ENCODE data around the gene RPS6KA5.

Gene RPS6KA5

GRCh38 chr14:90911121-90911520 is 149.3 kb downstream of the RPS6KA5 start:
- DNase-seq: no peak
- H3K36me3 ChIP-seq (ENCODE audit: control insufficient read depth in 4 of 4, insufficient read depth in 4 of 4, low read length in 3 of 4): peaks cover 0 to 3% (median 1%) of the 10 kb centered on the region in 4 experiments
- no CpG with 5 or more reads among the region's 1 CpG for WGBS (ENCODE audit: insufficient coverage)
- peaks cover 4 to 10% (median 6%) of the 10 kb centered on the region in 4 experiments for H3K4me1 ChIP-seq (ENCODE audit: control extremely low read depth in 1 of 4, control insufficient read depth in 4 of 4, insufficient read depth in 4 of 4, low read length in 3 of 4)
- no peaks in the 10 kb centered on the region for H3K9me3 ChIP-seq (ENCODE audit: control extremely low read depth in 1 of 5, control insufficient read depth in 4 of 5, insufficient read depth in 2 of 5, low read depth in 1 of 5, low read length in 4 of 5)
- H3K27ac ChIP-seq (ENCODE audit: insufficient read depth in 1 of 2, low read depth in 1 of 2, low read length in 2 of 2, poor library complexity in 1 of 2, severe bottlenecking in 2 of 2): no peak overlapping the region
- no peak overlapping the region for H3K4me3 ChIP-seq (ENCODE audit: control insufficient read depth in 1 of 7, extremely low read depth in 1 of 7, insufficient read depth in 4 of 7, low read depth in 2 of 7, low read length in 6 of 7)
- H3K27me3 ChIP-seq (replicated peaks in 2 of 5; ENCODE audit: control insufficient read depth in 4 of 5, insufficient read depth in 5 of 5, low read length in 4 of 5): no peaks in the 10 kb centered on the region
- CTCF ChIA-PET: interaction anchor here (0.6 to 3.0 kb wide), 3 partner anchors 10 to 481 kb away, joined by 3 to 16 read pairs (median 3); no protein-coding TSS in a partner anchor
- POLR2A ChIA-PET: no interaction called here

DNA sequence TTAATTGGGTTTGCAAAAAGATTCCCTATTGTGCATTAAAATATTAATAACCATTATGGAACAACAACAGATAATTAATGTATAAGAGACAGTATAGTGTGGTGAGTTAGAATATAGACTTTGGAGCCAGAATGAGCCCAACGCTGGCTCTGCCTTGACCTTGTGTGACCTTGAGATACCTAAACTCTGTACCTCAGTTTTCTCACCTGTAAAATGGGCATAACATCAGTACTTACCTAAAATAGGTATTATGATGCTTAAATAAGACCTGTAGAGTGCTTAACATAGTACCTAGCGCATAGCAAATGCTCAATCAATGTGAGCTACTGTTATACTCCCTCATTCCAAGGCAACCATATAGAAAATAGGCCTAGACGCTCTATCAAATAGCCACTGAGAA is 153.3 kb downstream of the RPS6KA5 start:
- no CpG with 5 or more reads among the region's 3 CpGs for whole genome bisulfite sequencing (ENCODE audit: insufficient coverage)
- no peak for DNase-seq
- Histone ChIP-seq H3K4me1 (ENCODE audit: control extremely low read depth in 1 of 4, control insufficient read depth in 4 of 4, insufficient read depth in 4 of 4, low read length in 3 of 4) (no peaks in the 10 kb centered on the region), H3K27ac (ENCODE audit: insufficient read depth in 1 of 2, low read depth in 1 of 2, low read length in 2 of 2, poor library complexity in 1 of 2, severe bottlenecking in 2 of 2) (no peak overlapping the region), H3K36me3 (ENCODE audit: control insufficient read depth in 4 of 4, insufficient read depth in 4 of 4, low read length in 3 of 4) (peaks cover 0 to 5% (median 0%) of the 10 kb centered on the region in 4 experiments), H3K9me3 (ENCODE audit: control extremely low read depth in 1 of 5, control insufficient read depth in 4 of 5, insufficient read depth in 2 of 5, low read depth in 1 of 5, low read length in 4 of 5) (no peaks in the 10 kb centered on the region), H3K27me3 (replicated peaks in 2 of 5; ENCODE audit: control insufficient read depth in 4 of 5, insufficient read depth in 5 of 5, low read length in 4 of 5) (no peaks in the 10 kb centered on the region), H3K4me3 (ENCODE audit: control insufficient read depth in 1 of 7, extremely low read depth in 1 of 7, insufficient read depth in 4 of 7, low read depth in 2 of 7, low read length in 6 of 7) (no peak overlapping the region)
- ChIA-PET POLR2A (no interaction called here), CTCF (interaction anchor here (1.9 kb wide), 1 partner anchor 265 kb away, joined by 8 read pairs; no protein-coding TSS in a partner anchor)

DNA sequence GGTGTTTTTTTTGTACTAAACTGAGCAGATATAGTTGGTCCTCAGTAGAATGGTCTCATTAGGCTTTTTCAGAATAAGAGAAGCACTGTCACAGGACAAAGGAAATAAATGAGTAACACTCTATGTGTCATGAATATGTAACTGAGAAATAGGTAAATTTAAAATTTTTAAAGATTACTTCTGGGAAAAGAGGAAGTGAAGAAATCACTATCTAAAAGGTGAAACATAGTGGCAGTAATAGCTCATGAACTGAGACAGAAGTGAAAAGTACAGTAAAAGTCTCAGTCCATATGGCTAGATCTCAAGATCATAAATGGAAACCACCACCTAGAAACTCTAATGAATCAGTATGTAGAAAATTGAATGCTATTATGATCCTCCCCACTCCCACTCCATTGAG is 154.9 kb downstream of the RPS6KA5 start:
- H3K9me3 ChIP-seq (ENCODE audit: control extremely low read depth in 1 of 5, control insufficient read depth in 4 of 5, insufficient read depth in 2 of 5, low read depth in 1 of 5, low read length in 4 of 5): no peaks in the 10 kb centered on the region
- H3K4me3 ChIP-seq (ENCODE audit: control insufficient read depth in 1 of 7, extremely low read depth in 1 of 7, insufficient read depth in 4 of 7, low read depth in 2 of 7, low read length in 6 of 7): no peak overlapping the region
- no peak for DNase-seq
- no peaks in the 10 kb centered on the region for H3K27me3 ChIP-seq (replicated peaks in 2 of 5; ENCODE audit: control insufficient read depth in 4 of 5, insufficient read depth in 5 of 5, low read length in 4 of 5)
- no peaks in the 10 kb centered on the region for H3K4me1 ChIP-seq (ENCODE audit: control extremely low read depth in 1 of 4, control insufficient read depth in 4 of 4, insufficient read depth in 4 of 4, low read length in 3 of 4)
- no peak overlapping the region for H3K27ac ChIP-seq (ENCODE audit: insufficient read depth in 1 of 2, low read depth in 1 of 2, low read length in 2 of 2, poor library complexity in 1 of 2, severe bottlenecking in 2 of 2)
- ChIA-PET POLR2A (no interaction called here), CTCF (interaction anchor here (1.1 to 6.4 kb wide), 3 partner anchors 9 to 270 kb away, joined by 3 to 118 read pairs (median 6); no protein-coding TSS in a partner anchor)
- peaks cover 0 to 5% (median 1%) of the 10 kb centered on the region in 4 experiments for H3K36me3 ChIP-seq (ENCODE audit: control insufficient read depth in 4 of 4, insufficient read depth in 4 of 4, low read length in 3 of 4)

DNA sequence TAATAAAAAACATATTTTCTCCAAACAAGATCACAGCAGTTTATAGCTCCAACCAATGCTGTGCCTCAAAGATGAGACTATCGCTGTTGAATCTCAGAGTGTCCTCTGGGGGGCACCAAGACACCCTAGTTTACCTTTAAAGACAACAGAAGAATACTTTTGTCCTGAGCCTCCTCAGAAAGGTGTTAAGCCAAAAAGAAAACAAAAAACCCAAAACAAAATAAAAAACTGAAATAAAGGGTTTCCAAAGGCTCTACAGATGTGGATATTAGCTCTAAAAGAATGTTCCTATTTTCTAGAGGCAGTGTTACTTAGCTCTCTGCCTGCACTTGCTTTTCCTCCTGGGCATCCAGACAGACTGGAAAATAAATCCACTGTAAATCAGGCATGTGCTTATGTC is 157.3 kb downstream of the RPS6KA5 start:
- Histone ChIP-seq H3K27ac (ENCODE audit: insufficient read depth in 1 of 2, low read depth in 1 of 2, low read length in 2 of 2, poor library complexity in 1 of 2, severe bottlenecking in 2 of 2) (no peak overlapping the region), H3K4me1 (ENCODE audit: control extremely low read depth in 1 of 4, control insufficient read depth in 4 of 4, insufficient read depth in 4 of 4, low read length in 3 of 4) (no peaks in the 10 kb centered on the region), H3K36me3 (ENCODE audit: control insufficient read depth in 4 of 4, insufficient read depth in 4 of 4, low read length in 3 of 4) (peaks cover 2 to 14% (median 11%) of the 10 kb centered on the region in 4 experiments), H3K27me3 (replicated peaks in 2 of 5; ENCODE audit: control insufficient read depth in 4 of 5, insufficient read depth in 5 of 5, low read length in 4 of 5) (no peaks in the 10 kb centered on the region), H3K9me3 (ENCODE audit: control extremely low read depth in 1 of 5, control insufficient read depth in 4 of 5, insufficient read depth in 2 of 5, low read depth in 1 of 5, low read length in 4 of 5) (no peaks in the 10 kb centered on the region), H3K4me3 (ENCODE audit: control insufficient read depth in 1 of 7, extremely low read depth in 1 of 7, insufficient read depth in 4 of 7, low read depth in 2 of 7, low read length in 6 of 7) (no peak overlapping the region)
- 11% methylated on average over 1 of the region's 1 CpG for WGBS (ENCODE audit: insufficient coverage)
- ChIA-PET POLR2A (interaction anchor here (0.8 kb wide), 1 partner anchor 270 kb away, joined by 3 read pairs; no protein-coding TSS in a partner anchor), CTCF (interaction anchor here (0.6 to 6.4 kb wide), 28 partner anchors 9 to 286 kb away, joined by 3 to 118 read pairs (median 4); partner anchors contain the start of gene DGLUCY)
- DNase-seq: peak; percentile 57 to 79 (median 73)

DNA sequence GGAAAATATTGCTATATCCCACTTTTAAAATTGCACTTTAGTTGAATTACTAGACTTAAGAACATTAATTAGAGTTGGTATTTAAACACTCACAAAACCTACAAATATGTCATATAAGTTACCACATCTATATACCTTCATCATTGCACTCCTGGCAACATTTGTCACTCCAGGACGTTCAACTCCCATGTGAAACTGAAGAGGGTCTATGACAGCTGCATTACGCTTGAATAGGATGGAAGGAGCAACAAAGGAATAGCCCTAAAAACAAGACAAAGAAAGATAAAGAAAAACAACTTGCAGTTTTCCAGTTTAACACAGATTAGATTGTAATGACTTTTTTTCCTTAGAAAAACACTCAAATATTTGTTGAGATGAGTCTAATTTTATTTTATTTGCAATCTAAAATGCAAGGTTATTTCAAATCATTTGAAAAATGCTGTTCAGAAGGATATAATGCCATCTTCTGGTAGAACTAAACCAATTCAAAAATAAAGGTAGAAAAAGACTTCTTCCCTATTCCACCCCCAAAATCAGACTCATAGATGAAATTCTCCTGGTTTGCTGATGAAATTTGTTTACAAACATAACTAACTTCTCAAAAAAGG is 159.9 kb downstream of the RPS6KA5 start:
- no peaks in the 10 kb centered on the region for H3K4me1 ChIP-seq (ENCODE audit: control extremely low read depth in 1 of 4, control insufficient read depth in 4 of 4, insufficient read depth in 4 of 4, low read length in 3 of 4)
- peaks cover 5 to 27% (median 21%) of the 10 kb centered on the region in 4 experiments for H3K36me3 ChIP-seq (ENCODE audit: control insufficient read depth in 4 of 4, insufficient read depth in 4 of 4, low read length in 3 of 4)
- no peak overlapping the region for H3K27ac ChIP-seq (ENCODE audit: insufficient read depth in 1 of 2, low read depth in 1 of 2, low read length in 2 of 2, poor library complexity in 1 of 2, severe bottlenecking in 2 of 2)
- ChIA-PET POLR2A (no interaction called here), CTCF (interaction anchor here (1.2 to 6.4 kb wide), 7 partner anchors 11 to 385 kb away, joined by 3 to 118 read pairs (median 5); no protein-coding TSS in a partner anchor)
- peak; percentile 8 to 12 (median 11) for DNase-seq
- no peak overlapping the region for H3K4me3 ChIP-seq (ENCODE audit: control insufficient read depth in 1 of 7, extremely low read depth in 1 of 7, insufficient read depth in 4 of 7, low read depth in 2 of 7, low read length in 6 of 7)
- H3K9me3 ChIP-seq (ENCODE audit: control extremely low read depth in 1 of 5, control insufficient read depth in 4 of 5, insufficient read depth in 2 of 5, low read depth in 1 of 5, low read length in 4 of 5): no peaks in the 10 kb centered on the region
- no CpG with 5 or more reads among the region's 2 CpGs for WGBS (ENCODE audit: insufficient coverage)
- H3K27me3 ChIP-seq (replicated peaks in 2 of 5; ENCODE audit: control insufficient read depth in 4 of 5, insufficient read depth in 5 of 5, low read length in 4 of 5): no peaks in the 10 kb centered on the region

DNA sequence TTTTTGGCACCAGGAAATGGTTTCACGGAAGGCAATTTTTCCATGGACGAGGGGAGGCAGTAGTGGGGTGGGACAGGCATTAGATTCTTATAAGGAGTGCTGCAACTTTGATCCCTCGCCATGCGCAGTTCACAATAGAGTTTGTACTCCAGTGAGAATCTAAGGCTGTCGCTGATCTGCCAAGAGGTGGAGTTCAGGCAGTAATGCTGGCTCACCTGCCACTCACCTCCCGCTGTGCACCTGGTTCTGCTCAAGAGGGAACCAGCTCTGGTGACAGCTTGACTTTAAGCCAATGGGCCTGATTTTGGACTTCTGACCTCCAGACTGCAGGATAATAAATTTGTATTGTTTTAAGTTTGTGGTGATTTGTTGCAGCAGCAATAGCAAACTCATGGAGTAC is 163.4 kb downstream of the RPS6KA5 start:
- no peaks in the 10 kb centered on the region for H3K9me3 ChIP-seq (ENCODE audit: control extremely low read depth in 1 of 5, control insufficient read depth in 4 of 5, insufficient read depth in 2 of 5, low read depth in 1 of 5, low read length in 4 of 5)
- H3K4me1 ChIP-seq (ENCODE audit: control extremely low read depth in 1 of 4, control insufficient read depth in 4 of 4, insufficient read depth in 4 of 4, low read length in 3 of 4): no peaks in the 10 kb centered on the region
- H3K36me3 ChIP-seq (ENCODE audit: control insufficient read depth in 4 of 4, insufficient read depth in 4 of 4, low read length in 3 of 4): peaks cover 5 to 30% (median 25%) of the 10 kb centered on the region in 4 experiments
- WGBS (ENCODE audit: insufficient coverage): 98% methylated on average over 6 of the region's 6 CpGs
- ChIA-PET CTCF (interaction anchor here (0.8 to 2.9 kb wide), 3 partner anchors 15 to 276 kb away, joined by 3 to 12 read pairs (median 3); no protein-coding TSS in a partner anchor), POLR2A (no interaction called here)
- H3K27ac ChIP-seq (ENCODE audit: insufficient read depth in 1 of 2, low read depth in 1 of 2, low read length in 2 of 2, poor library complexity in 1 of 2, severe bottlenecking in 2 of 2): no peak overlapping the region
- no peak for DNase-seq
- H3K27me3 ChIP-seq (replicated peaks in 2 of 5; ENCODE audit: control insufficient read depth in 4 of 5, insufficient read depth in 5 of 5, low read length in 4 of 5): no peaks in the 10 kb centered on the region
- H3K4me3 ChIP-seq (ENCODE audit: control insufficient read depth in 1 of 7, extremely low read depth in 1 of 7, insufficient read depth in 4 of 7, low read depth in 2 of 7, low read length in 6 of 7): no peak overlapping the region

DNA sequence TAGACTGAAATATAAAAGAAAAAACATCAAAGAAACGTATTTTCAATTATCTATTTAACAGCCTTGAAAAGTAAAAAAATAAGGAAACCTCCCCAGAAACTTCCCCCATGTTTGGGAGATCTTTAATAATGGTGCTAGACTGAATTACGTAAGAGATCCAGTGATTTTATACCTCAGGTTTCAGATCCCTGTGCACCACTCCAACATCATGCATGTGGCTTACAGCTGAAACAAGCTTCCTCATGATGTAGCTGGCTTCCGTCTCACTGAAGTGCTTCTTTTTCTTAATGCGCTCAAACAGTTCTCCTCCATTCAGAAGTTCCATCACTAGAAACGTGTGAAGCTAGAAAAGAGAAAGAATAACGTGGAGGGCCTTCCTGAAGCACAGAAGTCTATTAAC is 166.2 kb downstream of the RPS6KA5 start:
- CTCF ChIA-PET: interaction anchor here (1.3 to 2.9 kb wide), 4 partner anchors 9 to 279 kb away, joined by 3 to 12 read pairs (median 4); no protein-coding TSS in a partner anchor
- H3K27ac ChIP-seq (ENCODE audit: insufficient read depth in 1 of 2, low read depth in 1 of 2, low read length in 2 of 2, poor library complexity in 1 of 2, severe bottlenecking in 2 of 2): no peak overlapping the region
- WGBS (ENCODE audit: insufficient coverage): 100% methylated on average over 4 of the region's 6 CpGs
- POLR2A ChIA-PET: no interaction called here
- no peaks in the 10 kb centered on the region for H3K9me3 ChIP-seq (ENCODE audit: control extremely low read depth in 1 of 5, control insufficient read depth in 4 of 5, insufficient read depth in 2 of 5, low read depth in 1 of 5, low read length in 4 of 5)
- no peaks in the 10 kb centered on the region for H3K4me1 ChIP-seq (ENCODE audit: control extremely low read depth in 1 of 4, control insufficient read depth in 4 of 4, insufficient read depth in 4 of 4, low read length in 3 of 4)
- H3K4me3 ChIP-seq (ENCODE audit: control insufficient read depth in 1 of 7, extremely low read depth in 1 of 7, insufficient read depth in 4 of 7, low read depth in 2 of 7, low read length in 6 of 7): no peak overlapping the region
- no peak for DNase-seq
- H3K36me3 ChIP-seq (ENCODE audit: control insufficient read depth in 4 of 4, insufficient read depth in 4 of 4, low read length in 3 of 4): peaks cover 7 to 31% (median 25%) of the 10 kb centered on the region in 4 experiments
- H3K27me3 ChIP-seq (replicated peaks in 2 of 5; ENCODE audit: control insufficient read depth in 4 of 5, insufficient read depth in 5 of 5, low read length in 4 of 5): no peaks in the 10 kb centered on the region
